ENCODE measurements around the gene DNASE1L2. TPM values are rescaled to one million over a fixed set of nuclear protein-coding genes. Genes with fewer than 3 reads are reported as not detected.

DNASE1L2 gene
- total and polyA plus RNA-seq, 10 of the 15 experiments (the other 5 are each of a cell fraction or from before 2014, with no cell fraction given) = 0.06 to 1.5 (median 0.29) TPM

GRCh38 chr16:2210009-2210332, 26.3 kb upstream of the DNASE1L2 start:
- no peak overlapping the region for H2AFZ ChIP-seq (ENCODE audit: control insufficient read depth, low read depth, low read length)
- ATAC-seq (no peak), FAIRE-seq (no peak), DNase-seq (ENCODE audit: low read depth, low spot score) (no peak)
- ChIA-PET POLR2A (no interaction called here), CTCF (no interaction called here), RAD21 (ENCODE audit: unreplicated experiment) (no interaction called here), SMC1A (ENCODE audit: uncharacterized antibody, unreplicated experiment) (no interaction called here)
- 97% methylated on average over 17 of the region's 17 CpGs for WGBS (ENCODE audit: insufficient coverage, insufficient replicate concordance, low lambda C conversion rate, missing lambda C conversion rate)
- H3K79me2 ChIP-seq (ENCODE audit: control insufficient read depth, insufficient read depth, low read length) = peaks cover 34% of the 10 kb centered on the region
- no peak overlapping the region for H3K27ac ChIP-seq (ENCODE audit: control insufficient read depth, insufficient read depth)
- in situ Hi-C loops (cut with MboI) (no loop called here), intact Hi-C loops (cut with micrococcal nuclease; ENCODE audit: unreplicated experiment) (no loop called here)
- no peaks in the 10 kb centered on the region for H3K9me3 ChIP-seq (replicated peaks; ENCODE audit: control insufficient read depth, insufficient read depth, low read length)
- no peak overlapping the region for H3K4me3 ChIP-seq
- H3K9ac ChIP-seq (ENCODE audit: control insufficient read depth, insufficient read depth, low read length) = no peak overlapping the region
- H3K4me2 ChIP-seq (ENCODE audit: control insufficient read depth, insufficient read depth) = no peak overlapping the region
- peaks cover 6% of the 10 kb centered on the region; the same call in 1 of the 2 replicates for H3K4me1 ChIP-seq (ENCODE audit: control insufficient read depth, insufficient read depth, low read length)
- H3K36me3 ChIP-seq (ENCODE audit: control insufficient read depth in 2 of 2, insufficient read depth in 2 of 2, low read length in 1 of 2) = peaks cover 8 to 19% of the 10 kb centered on the region in 2 experiments; a peak in 3 of 4 replicates
- H4K20me1 ChIP-seq (ENCODE audit: control insufficient read depth, insufficient read depth) = no peaks in the 10 kb centered on the region
- BruUV-seq (replicated peaks) = no TSS peak
- peak; percentile 33; the same call in 1 of the 2 replicates for TF ChIP-seq POLR2A (IDR thresholded peaks at IDR 0.05; ENCODE audit: low read depth, low read length)
- TF ChIP-seq KDM1A (IDR thresholded peaks at IDR 0.05; ENCODE audit: borderline replicate concordance) = no peak
- H3K27me3 ChIP-seq (replicated peaks in 1 of 2; ENCODE audit: control insufficient read depth in 2 of 2, insufficient read depth in 2 of 2, low read length in 1 of 2) = no peaks in the 10 kb centered on the region

GRCh38 chr16:2210386-2211365, 25.6 kb upstream of the DNASE1L2 start, which contains the start of gene BRICD5:
BRICD5 (minus strand) TSS chr16:2210863; CDS start chr16:2210833, 30 bp downstream.
- no peak for TF ChIP-seq CBX5 (IDR thresholded peaks at IDR 0.05; ENCODE audit: low read depth)
- no peak for TF ChIP-seq ZNF687 (IDR thresholded peaks at IDR 0.05)
- no peak for TF ChIP-seq SIX5 (IDR thresholded peaks at IDR 0.05; ENCODE audit: low read depth, low read length, severe bottlenecking)
- peak; percentile 39; the same call in 1 of the 2 replicates for TF ChIP-seq MTA3 (IDR thresholded peaks at IDR 0.05; ENCODE audit: borderline replicate concordance, low read length)
- TF ChIP-seq POLR2A (IDR thresholded peaks at IDR 0.05; ENCODE audit: low read depth, low read length) = peak; percentile 61
- no TSS peak for BruUV-seq (replicated peaks)
- Histone ChIP-seq H3K4me1 (ENCODE audit: control insufficient read depth, insufficient read depth, low read length) (peaks cover 6% of the 10 kb centered on the region; the same call in 1 of the 2 replicates), H3K27me3 (replicated peaks in 1 of 2; ENCODE audit: control insufficient read depth in 2 of 2, insufficient read depth in 2 of 2, low read length in 1 of 2) (no peaks in the 10 kb centered on the region), H3K79me2 (ENCODE audit: control insufficient read depth, insufficient read depth, low read length) (peaks cover 35% of the 10 kb centered on the region), H3K27ac (ENCODE audit: control insufficient read depth, insufficient read depth) (no peak within 1 kb of the TSS), H3K4me2 (ENCODE audit: control insufficient read depth, insufficient read depth) (no peak within 1 kb of the TSS), H3K9me3 (replicated peaks; ENCODE audit: control insufficient read depth, insufficient read depth, low read length) (no peaks in the 10 kb centered on the region), H3K9ac (ENCODE audit: control insufficient read depth, insufficient read depth, low read length) (no peak within 1 kb of the TSS), H4K20me1 (ENCODE audit: control insufficient read depth, insufficient read depth) (no peaks in the 10 kb centered on the region), H2AFZ (ENCODE audit: control insufficient read depth, low read depth, low read length) (no peak within 1 kb of the TSS), H3K36me3 (ENCODE audit: control insufficient read depth in 2 of 2, insufficient read depth in 2 of 2, low read length in 1 of 2) (peaks cover 8 to 19% of the 10 kb centered on the region in 2 experiments; a peak in 3 of 4 replicates), H3K4me3 (no peak within 1 kb of the TSS)
- no peak for FAIRE-seq
- RAD21 ChIA-PET (ENCODE audit: unreplicated experiment) = no interaction called here
- 87% methylated on average over 24 of the region's 24 CpGs for WGBS (ENCODE audit: insufficient coverage, insufficient replicate concordance, low lambda C conversion rate, missing lambda C conversion rate)
- no peak for ATAC-seq
- SMC1A ChIA-PET (ENCODE audit: uncharacterized antibody, unreplicated experiment) = no interaction called here
- no peak for DNase-seq (ENCODE audit: low read depth, low spot score)
- intact Hi-C loops (cut with micrococcal nuclease; ENCODE audit: unreplicated experiment) (no loop called here), in situ Hi-C loops (cut with MboI) (no loop called here)
- CTCF ChIA-PET = interaction anchor here (0.5 to 1.1 kb wide), 2 partner anchors 16 to 45 kb away, joined by 3 read pairs; no protein-coding TSS in a partner anchor
- POLR2A ChIA-PET = no interaction called here

Measured in GM12878 (cell line).